Measurements from ENCODE around the gene C12orf50. TPM values are rescaled to one million over a fixed set of nuclear protein-coding genes. Genes with fewer than 3 reads are reported as not detected.

Gene C12orf50
- total RNA-seq, 1 donor: under 0.01 TPM

DNA sequence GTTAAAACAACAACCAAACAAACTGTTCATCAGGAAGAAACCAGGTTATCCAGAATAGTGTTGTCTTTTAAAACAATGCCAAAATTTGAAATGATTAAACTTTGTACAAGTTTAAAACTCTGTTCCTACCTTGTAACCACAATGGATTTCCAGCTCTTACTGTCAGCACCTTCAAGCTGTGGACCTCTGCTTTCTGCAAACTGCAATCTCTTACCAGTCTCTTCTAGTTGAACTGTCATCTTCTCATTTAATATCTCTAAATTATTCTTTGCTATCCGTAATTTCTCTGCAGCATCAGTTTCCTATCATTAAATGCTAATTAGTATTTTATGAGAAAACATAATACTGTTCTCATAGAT lies 29.5 kb upstream of the C12orf50 start:
- H3K36me3 ChIP-seq (ENCODE audit: insufficient read depth, low read length): peaks cover 19% of the 10 kb centered on the region
- H3K27me3 ChIP-seq (ENCODE audit: insufficient read depth, low read length): no peaks in the 10 kb centered on the region
- no peak overlapping the region for H3K4me2 ChIP-seq (ENCODE audit: insufficient read depth, low read length)
- H3K27ac ChIP-seq (ENCODE audit: low read depth, low read length): peak overlapping the region; percentile 62
- H4K20me1 ChIP-seq (ENCODE audit: insufficient read depth, low read length): no peaks in the 10 kb centered on the region
- TF ChIP-seq, protein P1, sequence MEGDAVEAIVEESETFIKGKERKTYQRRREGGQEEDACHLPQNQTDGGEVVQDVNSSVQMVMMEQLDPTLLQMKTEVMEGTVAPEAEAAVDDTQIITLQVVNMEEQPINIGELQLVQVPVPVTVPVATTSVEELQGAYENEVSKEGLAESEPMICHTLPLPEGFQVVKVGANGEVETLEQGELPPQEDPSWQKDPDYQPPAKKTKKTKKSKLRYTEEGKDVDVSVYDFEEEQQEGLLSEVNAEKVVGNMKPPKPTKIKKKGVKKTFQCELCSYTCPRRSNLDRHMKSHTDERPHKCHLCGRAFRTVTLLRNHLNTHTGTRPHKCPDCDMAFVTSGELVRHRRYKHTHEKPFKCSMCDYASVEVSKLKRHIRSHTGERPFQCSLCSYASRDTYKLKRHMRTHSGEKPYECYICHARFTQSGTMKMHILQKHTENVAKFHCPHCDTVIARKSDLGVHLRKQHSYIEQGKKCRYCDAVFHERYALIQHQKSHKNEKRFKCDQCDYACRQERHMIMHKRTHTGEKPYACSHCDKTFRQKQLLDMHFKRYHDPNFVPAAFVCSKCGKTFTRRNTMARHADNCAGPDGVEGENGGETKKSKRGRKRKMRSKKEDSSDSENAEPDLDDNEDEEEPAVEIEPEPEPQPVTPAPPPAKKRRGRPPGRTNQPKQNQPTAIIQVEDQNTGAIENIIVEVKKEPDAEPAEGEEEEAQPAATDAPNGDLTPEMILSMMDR (IDR thresholded peaks at IDR 0.05; ENCODE audit: extremely low read depth, low read depth, low read length): no peak
- no peaks in the 10 kb centered on the region for H3K79me2 ChIP-seq (ENCODE audit: insufficient read depth, low read length)
- no peak overlapping the region for H2AFZ ChIP-seq (ENCODE audit: low read length)
- H3K4me1 ChIP-seq (ENCODE audit: insufficient read depth, low read length): peaks cover 19% of the 10 kb centered on the region
- H3K9me3 ChIP-seq (ENCODE audit: low read depth, low read length): no peaks in the 10 kb centered on the region
- H3K4me3 ChIP-seq (ENCODE audit: insufficient read depth, low read length): no peak overlapping the region
- no peak for DNase-seq (ENCODE audit: insufficient read length, low spot score, missing footprints)

DNA sequence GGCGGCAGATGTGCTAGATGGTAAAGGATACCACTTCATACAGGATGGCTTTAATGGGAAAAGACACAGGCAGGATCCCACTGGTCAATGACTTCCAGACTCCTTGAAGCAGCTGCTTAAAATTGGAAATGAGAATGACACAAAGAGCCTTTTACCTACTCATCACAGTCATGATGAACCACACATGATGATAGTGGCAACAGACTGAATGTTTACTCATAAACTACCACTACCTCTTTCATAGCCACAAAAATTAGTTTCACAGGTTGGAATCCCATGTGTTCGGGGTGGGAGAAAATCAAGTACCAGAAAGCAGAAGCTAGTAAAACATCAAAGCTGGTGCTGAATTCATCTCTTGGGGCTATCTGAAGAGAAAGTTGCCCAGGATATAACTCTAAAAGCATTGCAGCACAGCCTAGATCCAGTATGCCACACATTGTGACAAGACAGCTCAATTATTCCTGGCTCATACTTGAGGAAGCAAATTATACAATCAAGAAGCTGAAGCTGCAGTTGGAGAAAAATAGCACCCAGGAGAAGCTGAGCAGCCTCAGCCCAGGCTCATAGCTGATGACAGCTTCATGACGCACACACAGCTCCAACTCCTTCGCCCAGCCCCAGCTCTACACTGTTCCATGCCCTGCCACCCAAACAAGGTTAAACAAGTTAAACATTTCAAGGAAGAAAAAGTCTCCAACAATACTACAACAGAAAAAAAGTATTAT lies 29.0 kb upstream of the C12orf50 start:
- peak overlapping the region; percentile 62 for H3K27ac ChIP-seq (ENCODE audit: low read depth, low read length)

DNA sequence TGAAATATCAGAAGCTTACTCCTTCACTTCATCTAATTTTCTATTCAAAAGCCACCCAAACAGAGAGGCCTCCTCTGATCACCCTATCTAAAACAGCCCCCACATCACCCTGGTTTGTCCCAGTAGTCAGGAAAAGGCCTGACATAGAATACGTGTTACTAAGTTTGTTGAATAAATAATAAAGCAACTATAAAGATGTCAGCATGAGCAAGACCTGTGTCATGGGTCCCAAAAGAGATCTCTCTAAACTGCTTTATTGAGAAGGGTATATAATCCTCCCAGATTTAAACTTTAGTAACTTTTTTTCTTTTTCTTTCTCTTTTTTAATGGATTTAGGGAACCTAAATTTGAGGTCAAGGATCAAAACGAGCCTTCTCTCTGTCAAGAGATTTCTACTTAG lies 27.4 kb upstream of the C12orf50 start:
- peak overlapping the region; percentile 16 for H3K27ac ChIP-seq (ENCODE audit: low read depth, low read length)
- no peak overlapping the region for H3K4me3 ChIP-seq (ENCODE audit: insufficient read depth, low read length)
- no peak overlapping the region for H2AFZ ChIP-seq (ENCODE audit: low read length)
- H3K4me1 ChIP-seq (ENCODE audit: insufficient read depth, low read length): peaks cover 19% of the 10 kb centered on the region
- H4K20me1 ChIP-seq (ENCODE audit: insufficient read depth, low read length): no peaks in the 10 kb centered on the region
- H3K79me2 ChIP-seq (ENCODE audit: insufficient read depth, low read length): no peaks in the 10 kb centered on the region
- H3K9me3 ChIP-seq (ENCODE audit: low read depth, low read length): no peaks in the 10 kb centered on the region
- no peak overlapping the region for H3K4me2 ChIP-seq (ENCODE audit: insufficient read depth, low read length)
- DNase-seq (ENCODE audit: insufficient read length, low spot score, missing footprints): peak; percentile 43
- no peaks in the 10 kb centered on the region for H3K27me3 ChIP-seq (ENCODE audit: insufficient read depth, low read length)
- TF ChIP-seq, protein P1 (IDR thresholded peaks at IDR 0.05; ENCODE audit: extremely low read depth, low read depth, low read length): no peak
- H3K36me3 ChIP-seq (ENCODE audit: insufficient read depth, low read length): peaks cover 24% of the 10 kb centered on the region

More for the DNA sequence above, 29.0 kb upstream of the C12orf50 start:
- no peaks in the 10 kb centered on the region for H3K79me2 ChIP-seq (ENCODE audit: insufficient read depth, low read length)
- no peak overlapping the region for H3K4me3 ChIP-seq (ENCODE audit: insufficient read depth, low read length)
- no peak overlapping the region for H3K4me2 ChIP-seq (ENCODE audit: insufficient read depth, low read length)
- H3K4me1 ChIP-seq (ENCODE audit: insufficient read depth, low read length): peaks cover 19% of the 10 kb centered on the region
- no peaks in the 10 kb centered on the region for H3K9me3 ChIP-seq (ENCODE audit: low read depth, low read length)
- H4K20me1 ChIP-seq (ENCODE audit: insufficient read depth, low read length): no peaks in the 10 kb centered on the region
- H2AFZ ChIP-seq (ENCODE audit: low read length): no peak overlapping the region
- peak; percentile 31 for DNase-seq (ENCODE audit: insufficient read length, low spot score, missing footprints)
- H3K36me3 ChIP-seq (ENCODE audit: insufficient read depth, low read length): peaks cover 20% of the 10 kb centered on the region
- no peaks in the 10 kb centered on the region for H3K27me3 ChIP-seq (ENCODE audit: insufficient read depth, low read length)
- TF ChIP-seq, protein P1 (IDR thresholded peaks at IDR 0.05; ENCODE audit: extremely low read depth, low read depth, low read length): no peak

DNA sequence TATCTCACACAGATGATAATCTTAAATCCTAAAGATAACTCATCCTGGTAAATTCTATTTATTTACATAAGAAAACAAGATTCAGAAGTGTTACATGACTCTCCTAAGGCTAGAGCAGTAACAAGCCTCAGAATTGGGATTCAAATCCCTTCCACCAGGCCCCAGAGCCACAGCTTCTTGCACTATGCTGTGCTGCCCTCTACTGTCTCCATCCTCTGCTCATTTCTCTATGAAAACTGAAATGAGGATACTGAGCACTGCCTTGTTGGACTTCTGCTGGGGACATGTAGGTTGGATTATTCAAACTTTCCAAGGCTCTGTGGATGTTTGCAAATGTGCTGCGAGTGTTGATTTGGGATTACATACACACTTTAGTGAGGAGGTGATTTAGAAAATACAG lies 23.5 kb upstream of the C12orf50 start:
- H3K4me1 ChIP-seq (ENCODE audit: insufficient read depth, low read length): peaks cover 7% of the 10 kb centered on the region
- H3K4me3 ChIP-seq (ENCODE audit: insufficient read depth, low read length): no peak overlapping the region
- DNase-seq (ENCODE audit: insufficient read length, low spot score, missing footprints): no peak
- TF ChIP-seq, protein P1 (IDR thresholded peaks at IDR 0.05; ENCODE audit: extremely low read depth, low read depth, low read length): peak; percentile 63
- H2AFZ ChIP-seq (ENCODE audit: low read length): no peak overlapping the region
- H4K20me1 ChIP-seq (ENCODE audit: insufficient read depth, low read length): no peaks in the 10 kb centered on the region
- H3K4me2 ChIP-seq (ENCODE audit: insufficient read depth, low read length): no peak overlapping the region
- no peaks in the 10 kb centered on the region for H3K79me2 ChIP-seq (ENCODE audit: insufficient read depth, low read length)
- peaks cover 49% of the 10 kb centered on the region for H3K36me3 ChIP-seq (ENCODE audit: insufficient read depth, low read length)
- no peaks in the 10 kb centered on the region for H3K27me3 ChIP-seq (ENCODE audit: insufficient read depth, low read length)
- no peaks in the 10 kb centered on the region for H3K9me3 ChIP-seq (ENCODE audit: low read depth, low read length)
- H3K27ac ChIP-seq (ENCODE audit: low read depth, low read length): no peak overlapping the region
